Endodermal cell (in vitro differentiated cells): ENCODE measurements around the gene CUL2. TPM values are rescaled to one million over a fixed set of nuclear protein-coding genes. Genes with fewer than 3 reads are reported as not detected.
"Not testable (repeated sequence)": the region's sequence is repeated elsewhere in the genome, so short reads cannot be mapped to it uniquely, and the experiment has no call there.

ENCODE experiments used
- DNase-seq: peaks from one replicate; pipeline ENCODE4 v3.0.0-alpha.2; 2017
- H3K27ac ChIP-seq: 2 replicates; pipeline ENCODE4 v1.5.1; 2013; ENCODE audit warnings: mild to moderate bottlenecking, low read depth, low read length, moderate library complexity
- H3K27me3 ChIP-seq: 2 replicates; pipeline ENCODE4 v1.6.1; 2013; ENCODE audit warnings: mild to moderate bottlenecking, low read length, moderate library complexity; ENCODE audit not compliant: insufficient read depth, control insufficient read depth, poor library complexity, severe bottlenecking
- H3K36me3 ChIP-seq: 2 replicates; pipeline ENCODE4 v1.7.0; 2013; ENCODE audit warnings: mild to moderate bottlenecking, low read length, moderate library complexity; ENCODE audit not compliant: control insufficient read depth, insufficient read depth
- H3K4me1 ChIP-seq: one replicate; pipeline ENCODE4 v1.7.0; 2013; ENCODE audit warnings: low read length; ENCODE audit not compliant: control insufficient read depth, insufficient read depth
- H3K4me3 ChIP-seq: 2 replicates; pipeline ENCODE4 v1.5.1; 2013; ENCODE audit warnings: mild to moderate bottlenecking, low read length, moderate library complexity
- H3K9ac ChIP-seq: 2 replicates; pipeline ENCODE4 v1.6.1; 2013; ENCODE audit warnings: mild to moderate bottlenecking, low read length, moderate library complexity; ENCODE audit not compliant: poor library complexity, severe bottlenecking; ENCODE audit errors: extremely low read depth
- H3K9me3 ChIP-seq: 2 replicates; pipeline ENCODE4 v1.6.1; 2013; ENCODE audit warnings: mild to moderate bottlenecking, low read length, moderate library complexity; ENCODE audit not compliant: control insufficient read depth
- H3K27ac Mint-ChIP-seq: 2 replicates; pipeline ENCODE4 v1.8.0; 2020; ENCODE audit warnings: mixed read lengths
- H3K27me3 Mint-ChIP-seq: 2 replicates; pipeline ENCODE4 v1.8.0; 2021; ENCODE audit warnings: mild to moderate bottlenecking, mixed read lengths; ENCODE audit not compliant: insufficient read depth
- H3K36me3 Mint-ChIP-seq: 2 replicates; pipeline ENCODE4 v1.8.0; 2020; ENCODE audit warnings: low read depth, mixed read lengths
- H3K4me1 Mint-ChIP-seq: 2 replicates; pipeline ENCODE4 v1.8.0; 2020; ENCODE audit warnings: mixed read lengths
- H3K4me3 Mint-ChIP-seq: 2 replicates; pipeline ENCODE4 v1.8.0; 2020; ENCODE audit warnings: mild to moderate bottlenecking, moderate library complexity, mixed read lengths
- H3K9me3 Mint-ChIP-seq: 2 replicates; pipeline ENCODE4 v1.8.0; 2020; ENCODE audit warnings: mild to moderate bottlenecking, mixed read lengths
- CTCF ChIP-seq: fragments of 200-600 bp; sonication (generic); conservative IDR thresholded peaks from 2 replicates; pipeline ENCODE4 v1.5.0; 2021; ENCODE audit warnings: antibody characterized with exemption, mild to moderate bottlenecking
- WGBS, 2 experiments: methylation state at CpG; one replicate each; pipeline versions ENCODE4 v1.1.5 to v1.1.7; 2013; ENCODE audit warnings: missing lambda C conversion rate in 2 of 2, mixed read lengths in 1 of 2; ENCODE audit not compliant: insufficient coverage in 1 of 2, insufficient read length in 1 of 2; 5-methylcytosine and 5-hydroxymethylcytosine counted together
- total RNA-seq, 2 donors: library from RNA; stranded (reverse); fragmentation: NEBNext Ultra II Directional in 1 of 2; extraction: Animal tissue kit (Norgen Biotek cat#: 25700) in 1 of 2; gene quantifications; 2 replicates in 1 of 2; 3 replicates in 1 of 2; pipeline ENCODE4 v1.2.1, GENCODE V29; 2021

The CUL2 gene
- total RNA-seq, 2 donors from 2014 or later = 39.2 to 41.5 TPM

- Histone ChIP-seq H3K4me1 (no peaks in the 10 kb centered on the region), H3K9ac (no peak overlapping the region), H3K9me3 (peaks cover 4% of the 10 kb centered on the region), H3K4me3 (no peak overlapping the region), H3K27ac (no peak overlapping the region), H3K36me3 (peaks cover 51% of the 10 kb centered on the region), H3K27me3 (no peaks in the 10 kb centered on the region)
- 93 to 100% methylated on average over 1 of the region's 1 CpG for WGBS, 2 experiments
- Mint-ChIP-seq H3K36me3 (peaks cover 50% of the 10 kb centered on the region), H3K9me3 (no peaks in the 10 kb centered on the region), H3K27me3 (no peaks in the 10 kb centered on the region), H3K4me3 (no peak overlapping the region), H3K27ac (no peak overlapping the region), H3K4me1 (peaks cover 7% of the 10 kb centered on the region)
- TF ChIP-seq CTCF = no peak
- DNase-seq = no peak
These were observed 34.0 kb downstream of the CUL2 start for GRCh38 chr10:35056133-35056532.

- Mint-ChIP-seq H3K27ac (no peak overlapping the region), H3K4me1 (no peaks in the 10 kb centered on the region), H3K4me3 (no peak overlapping the region), H3K36me3 (peaks cover 48% of the 10 kb centered on the region), H3K9me3 (no peaks in the 10 kb centered on the region), H3K27me3 (no peaks in the 10 kb centered on the region)
- Histone ChIP-seq H3K27me3 (no peaks in the 10 kb centered on the region), H3K36me3 (peaks cover 58% of the 10 kb centered on the region), H3K4me1 (no peaks in the 10 kb centered on the region), H3K27ac (no peak overlapping the region), H3K9ac (no peak overlapping the region), H3K9me3 (peaks cover 4% of the 10 kb centered on the region), H3K4me3 (no peak overlapping the region)
- DNase-seq = no peak
- TF ChIP-seq CTCF = no peak
These were observed 39.6 kb downstream of the CUL2 start for GRCh38 chr10:35050568-35050967.

GRCh38 chr10:35046074-35046473 lies 44.1 kb downstream of the CUL2 start:
- DNase-seq = no peak
- Mint-ChIP-seq H3K36me3 (peaks cover 57% of the 10 kb centered on the region), H3K27ac (no peak overlapping the region), H3K27me3 (no peaks in the 10 kb centered on the region), H3K4me1 (peaks cover 5% of the 10 kb centered on the region), H3K4me3 (no peak overlapping the region), H3K9me3 (no peaks in the 10 kb centered on the region)
- 73% methylated on average over 2 of the region's 2 CpGs; no CpG with 5 or more reads in 1 of the 2 experiments for WGBS, 2 experiments
- Histone ChIP-seq H3K9me3 (no peaks in the 10 kb centered on the region), H3K9ac (no peak overlapping the region), H3K4me1 (no peaks in the 10 kb centered on the region), H3K4me3 (no peak overlapping the region), H3K27me3 (no peaks in the 10 kb centered on the region), H3K36me3 (peaks cover 55% of the 10 kb centered on the region), H3K27ac (no peak overlapping the region)
- TF ChIP-seq CTCF = no peak

- H3K4me1 ChIP-seq, H3K4me3 ChIP-seq, DNase-seq, H3K27ac Mint-ChIP-seq, H3K9ac ChIP-seq, H3K9me3 ChIP-seq, H3K9me3 Mint-ChIP-seq, H3K27ac ChIP-seq, H3K27me3 Mint-ChIP-seq, H3K27me3 ChIP-seq, H3K4me3 Mint-ChIP-seq: not testable (repeated sequence)
- peaks cover 51% of the 10 kb centered on the region for H3K36me3 ChIP-seq
- Mint-ChIP-seq H3K36me3 (peaks cover 52% of the 10 kb centered on the region), H3K4me1 (peaks cover 10% of the 10 kb centered on the region)
- 84 to 85% methylated on average over 3 to 6 of the region's 6 CpGs for WGBS, 2 experiments
These were observed 44.9 kb downstream of the CUL2 start for GRCh38 chr10:35045275-35045674.
